ENCODE measurements around the gene SP2. TPM values are rescaled to one million over a fixed set of nuclear protein-coding genes. Genes with fewer than 3 reads are reported as not detected.

The SP2 gene
- total RNA-seq, 1 experiment from 2014 or later = 1.9 TPM

DNA sequence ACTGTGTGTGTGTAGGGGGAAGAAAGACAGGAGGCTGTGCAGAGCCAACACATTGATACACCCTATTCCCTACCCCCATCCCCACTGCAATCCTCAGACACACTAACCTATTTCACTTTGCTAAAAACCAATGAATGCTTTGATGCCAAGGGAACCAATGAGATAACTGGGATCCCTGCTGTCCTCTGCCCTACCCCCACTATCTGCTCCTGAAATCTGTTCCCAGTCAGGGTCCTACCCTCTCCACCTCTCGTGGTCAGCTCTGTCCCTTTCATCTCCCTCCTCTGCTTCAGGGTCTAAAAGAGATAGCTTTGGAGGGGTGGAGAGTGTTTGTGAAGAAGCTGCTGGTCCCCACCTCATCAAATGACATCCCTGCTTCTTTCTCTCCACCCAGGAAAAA lies 26.0 kb upstream of the SP2 start:
- DNase-seq (ENCODE audit: low spot score) = no peak

DNA sequence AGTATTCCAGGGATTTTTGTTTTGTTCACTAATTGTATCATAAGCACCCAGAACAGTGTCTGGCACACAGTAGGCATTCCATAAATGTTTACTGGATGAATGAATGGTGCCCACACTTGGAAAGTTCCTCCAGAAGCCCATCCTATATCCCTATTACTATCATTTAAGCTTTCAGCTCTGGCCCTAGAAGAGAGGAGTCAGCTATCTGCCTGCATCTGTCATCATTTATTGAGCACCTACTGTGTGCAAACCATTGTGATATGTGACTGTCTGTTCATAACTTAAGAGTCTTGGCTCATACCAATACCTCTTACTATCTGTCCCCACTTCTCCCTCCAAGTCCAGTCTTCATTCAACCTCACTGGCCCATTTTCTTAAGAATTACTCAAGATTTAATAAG lies 25.0 kb upstream of the SP2 start:
- no peak for DNase-seq (ENCODE audit: low spot score)

DNA sequence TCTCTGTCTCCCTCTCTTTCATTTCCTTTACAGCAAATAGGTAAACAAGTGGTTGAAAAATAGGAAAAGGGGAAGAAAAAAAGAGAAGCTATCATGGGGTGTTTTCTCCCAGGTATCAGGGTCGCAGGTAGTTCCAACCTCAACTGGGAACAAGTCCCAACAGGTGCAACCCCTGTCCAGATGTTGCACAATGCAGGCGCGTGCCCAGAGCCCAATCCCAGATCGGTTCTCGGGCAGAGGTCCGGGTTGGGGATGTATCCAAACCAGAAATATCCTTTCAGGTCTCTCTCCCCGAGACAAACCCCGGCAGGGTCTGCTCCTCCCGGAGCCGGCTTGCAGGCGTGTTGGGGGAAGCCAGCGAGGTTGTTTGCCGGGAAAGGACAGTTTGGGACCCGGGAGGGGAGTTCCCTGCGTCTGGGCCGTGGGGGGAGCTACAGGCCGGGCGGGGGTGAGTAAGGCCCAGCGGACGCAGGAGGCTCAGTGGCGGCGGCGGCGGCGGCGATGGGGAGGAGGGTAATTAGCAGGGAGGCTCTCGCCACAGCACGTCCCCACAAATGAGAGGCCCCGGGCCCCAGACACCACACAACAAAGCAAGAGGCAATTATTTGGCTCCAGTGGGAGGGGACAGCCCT lies 23.9 kb upstream of the SP2 start:
- DNase-seq (ENCODE audit: low spot score) = no peak

DNA sequence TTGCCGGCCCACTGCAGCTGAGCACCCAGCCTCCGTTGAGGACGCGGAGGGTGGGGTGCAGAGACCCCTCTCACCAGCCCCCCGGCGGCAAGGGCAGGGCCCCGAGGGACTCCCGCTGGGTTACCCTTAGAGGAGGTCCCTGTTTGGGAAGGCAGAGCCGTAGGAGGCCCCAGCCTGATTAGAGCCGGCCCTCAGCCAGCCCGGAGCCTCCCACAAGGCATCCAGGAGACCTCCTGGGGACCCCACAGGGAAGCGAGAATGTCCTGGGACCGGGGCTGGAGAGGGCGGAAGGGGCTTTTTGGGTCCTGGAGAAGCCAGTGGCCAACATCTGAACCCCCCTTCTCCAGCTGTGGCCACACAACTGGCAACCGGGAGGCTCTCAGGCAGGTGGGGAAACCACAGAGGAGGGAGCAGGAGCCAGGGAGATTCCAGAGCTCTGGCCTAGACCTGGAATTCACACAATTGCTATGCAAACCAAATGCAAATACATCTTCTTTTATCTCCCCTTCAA lies 23.3 kb upstream of the SP2 start:
- no peak for DNase-seq (ENCODE audit: low spot score)

DNA sequence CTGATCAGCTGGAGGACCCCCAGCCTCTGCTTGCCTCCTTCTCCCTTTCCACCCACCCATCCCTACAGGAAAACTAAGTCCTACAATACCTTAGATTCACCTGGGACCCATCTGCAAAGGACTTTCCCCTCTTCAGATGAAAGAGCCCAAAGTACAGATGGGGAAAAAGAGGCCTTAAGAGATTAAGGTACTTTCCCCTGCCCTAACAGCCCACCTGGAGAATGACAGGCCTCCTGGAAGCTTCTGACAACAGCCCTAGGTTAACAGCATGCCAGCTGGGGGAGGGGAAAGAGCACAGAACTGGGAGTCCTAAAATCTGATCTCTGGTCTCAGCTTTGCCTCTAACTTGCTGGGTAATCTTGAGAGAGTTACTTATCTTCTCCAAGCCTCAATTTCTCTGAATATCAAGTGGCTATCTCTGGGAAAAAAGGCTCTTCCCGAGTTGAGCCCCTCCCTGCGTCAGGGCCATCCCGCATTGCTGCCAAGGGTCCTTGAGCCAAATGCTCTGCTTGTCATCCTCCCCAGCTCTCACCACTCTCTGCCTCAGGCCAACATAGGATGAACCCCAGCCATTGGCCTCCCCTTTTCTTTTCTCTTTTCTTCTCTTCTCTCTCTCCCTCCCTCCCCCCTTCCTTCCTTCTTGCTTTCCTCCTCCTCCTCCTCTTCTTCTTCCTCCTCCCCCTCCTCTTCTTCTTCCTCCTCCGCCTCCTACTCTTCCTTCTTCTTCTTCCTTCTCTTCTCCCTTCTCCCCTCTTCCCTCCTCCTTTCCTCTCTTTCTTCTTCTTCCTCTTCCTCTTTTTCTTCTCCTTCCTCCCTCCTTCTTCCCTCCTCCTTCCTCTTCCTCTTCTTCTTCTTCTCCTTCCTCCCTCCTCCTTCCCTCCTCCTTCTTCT lies 22.6 kb upstream of the SP2 start:
- no peak for DNase-seq (ENCODE audit: low spot score)

DNA sequence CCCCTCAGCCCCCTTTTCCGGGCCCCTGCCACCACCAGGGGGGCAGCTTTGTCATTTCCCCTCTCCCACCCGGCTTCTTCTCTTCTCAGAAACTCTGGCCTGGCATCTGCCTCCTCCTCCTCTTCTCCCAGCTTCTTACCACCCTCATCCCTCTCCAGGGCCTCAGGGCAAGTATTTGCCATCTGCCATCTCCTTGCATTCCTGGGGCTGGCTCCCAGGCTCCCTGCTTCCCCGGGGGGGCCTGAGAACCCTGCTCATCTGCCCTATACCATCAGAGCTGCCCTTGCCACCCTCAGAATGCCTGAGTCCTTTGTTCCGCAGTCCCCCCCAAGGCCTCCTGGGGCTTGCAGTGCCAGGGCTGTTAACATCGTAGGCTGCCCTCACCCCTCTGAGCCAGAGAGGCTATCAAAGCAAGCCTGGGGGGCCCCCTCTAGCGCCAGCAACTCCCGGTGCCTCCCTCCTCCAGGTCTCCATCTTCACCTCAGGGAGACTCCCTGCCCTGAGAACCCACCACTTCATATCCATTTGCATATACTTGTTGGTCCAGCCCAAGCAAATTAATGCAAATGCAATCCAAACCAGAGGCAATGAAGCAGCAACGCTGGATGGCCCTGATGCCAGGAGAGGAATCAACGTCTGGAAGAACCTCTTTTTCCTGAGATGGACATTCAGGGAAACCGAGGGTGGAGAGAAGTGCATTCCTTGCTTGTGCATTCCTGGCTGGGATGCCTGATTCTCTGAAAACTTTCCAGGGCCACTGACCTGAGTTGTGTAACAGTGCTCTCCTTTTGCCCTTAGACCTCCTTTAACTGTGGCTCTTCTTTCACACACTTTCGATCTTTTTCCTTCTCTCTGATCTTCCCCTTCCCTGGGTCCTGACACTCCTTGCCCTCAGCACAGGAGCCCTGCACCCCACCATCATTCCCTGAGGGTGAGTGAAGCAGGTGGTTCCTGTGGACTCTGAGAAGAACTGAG lies 20.7 kb upstream of the SP2 start:
- DNase-seq (ENCODE audit: low spot score) = no peak

DNA sequence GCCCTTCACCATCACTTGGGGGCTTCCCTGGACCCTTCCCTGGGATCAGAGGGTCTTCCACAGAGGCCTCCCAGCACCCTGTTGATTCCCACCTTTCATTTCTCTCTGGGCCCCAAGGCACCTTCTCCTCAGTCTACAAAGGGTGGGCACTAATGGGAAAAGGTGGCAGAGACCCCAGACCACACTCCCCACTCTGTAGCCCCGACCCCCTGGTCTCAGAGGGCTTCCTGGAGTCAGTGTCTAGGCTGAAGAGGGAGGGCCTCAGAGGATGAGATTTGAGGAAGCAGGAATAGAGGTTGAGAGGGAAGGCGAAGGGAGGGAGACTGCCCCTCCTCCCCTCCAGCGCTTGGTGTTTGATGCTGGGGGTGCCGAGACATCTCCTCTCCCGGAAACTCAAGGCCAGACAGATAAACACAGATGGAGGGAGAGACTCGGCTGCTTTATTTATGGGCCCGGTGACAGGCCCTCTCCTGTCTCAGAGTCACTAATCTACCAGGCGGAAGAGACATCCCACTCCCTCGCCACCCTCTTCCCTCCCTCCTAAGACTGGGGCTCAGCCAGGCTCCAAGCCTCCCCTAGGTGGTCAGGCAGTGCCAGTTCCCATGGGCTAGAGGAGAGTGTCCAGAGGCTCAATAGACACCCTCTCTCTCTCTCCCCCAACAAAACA lies 18.5 kb upstream of the SP2 start:
- no peak for DNase-seq (ENCODE audit: low spot score)

DNA sequence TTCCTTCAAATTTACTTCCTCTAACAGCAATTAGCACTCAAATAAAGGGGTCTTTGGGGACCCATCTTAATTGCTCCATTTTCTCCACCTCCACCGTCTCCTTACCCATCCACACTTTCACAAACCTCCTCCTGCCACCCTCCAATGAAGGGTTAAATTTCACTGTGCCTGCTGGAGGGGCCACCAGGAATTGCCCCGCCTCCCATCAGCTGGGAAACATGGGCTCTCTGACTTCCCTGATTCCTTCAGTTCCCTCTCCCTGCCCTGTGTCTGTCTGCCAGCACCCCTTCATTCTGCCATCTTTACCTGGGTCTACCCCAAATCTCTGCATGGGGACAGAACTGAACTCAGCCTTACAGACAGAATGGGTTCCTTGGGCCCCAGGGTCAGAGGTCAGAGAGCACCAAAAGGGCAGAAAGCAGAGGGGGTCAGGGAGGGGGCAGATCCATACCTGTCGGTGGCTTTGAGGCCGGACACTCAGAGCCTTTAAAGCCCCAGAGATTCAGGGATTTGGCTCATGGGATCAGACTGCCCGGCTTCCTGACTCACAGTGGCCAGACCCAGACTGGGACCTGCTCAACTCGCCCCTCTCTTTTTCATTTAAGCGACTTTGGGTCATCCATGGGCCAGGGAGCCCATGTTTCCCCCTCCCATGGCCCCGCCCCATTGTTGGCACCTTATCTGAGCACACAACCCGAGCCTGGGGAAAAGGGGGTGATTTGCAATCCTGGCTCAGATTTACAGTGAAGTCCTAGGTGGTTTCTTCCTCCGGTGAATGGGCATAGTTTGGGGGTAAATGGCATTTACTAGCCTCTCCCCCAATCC lies 17.6 kb upstream of the SP2 start:
- DNase-seq (ENCODE audit: low spot score) = no peak

DNA sequence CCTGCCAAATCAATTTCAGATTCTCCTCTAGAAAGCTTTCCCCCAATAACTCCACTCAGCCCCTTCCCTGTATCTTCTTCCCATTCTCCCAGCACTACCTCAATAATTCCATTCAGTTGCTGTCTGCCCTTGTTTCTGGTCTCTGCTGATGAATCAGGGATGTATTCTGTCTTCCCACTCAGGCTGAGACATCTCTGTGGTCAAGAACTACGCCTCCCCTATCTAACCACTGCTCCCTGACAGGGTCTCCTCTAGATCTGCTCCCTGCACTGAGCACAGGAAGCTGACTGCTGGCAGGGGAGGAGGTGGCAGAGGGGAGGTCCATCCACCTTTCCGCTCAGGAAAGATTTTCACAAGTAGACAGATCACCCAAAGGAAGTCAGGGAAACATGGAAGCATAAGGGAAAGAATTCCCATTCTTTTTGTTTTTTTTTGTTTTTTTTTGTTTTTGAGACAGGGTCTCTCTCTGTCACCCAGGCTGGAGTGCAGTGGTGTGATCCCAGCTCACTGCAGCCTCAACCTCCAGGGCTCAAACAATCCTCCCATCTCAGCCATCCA lies 16.9 kb upstream of the SP2 start:
- no peak for DNase-seq (ENCODE audit: low spot score)

DNA sequence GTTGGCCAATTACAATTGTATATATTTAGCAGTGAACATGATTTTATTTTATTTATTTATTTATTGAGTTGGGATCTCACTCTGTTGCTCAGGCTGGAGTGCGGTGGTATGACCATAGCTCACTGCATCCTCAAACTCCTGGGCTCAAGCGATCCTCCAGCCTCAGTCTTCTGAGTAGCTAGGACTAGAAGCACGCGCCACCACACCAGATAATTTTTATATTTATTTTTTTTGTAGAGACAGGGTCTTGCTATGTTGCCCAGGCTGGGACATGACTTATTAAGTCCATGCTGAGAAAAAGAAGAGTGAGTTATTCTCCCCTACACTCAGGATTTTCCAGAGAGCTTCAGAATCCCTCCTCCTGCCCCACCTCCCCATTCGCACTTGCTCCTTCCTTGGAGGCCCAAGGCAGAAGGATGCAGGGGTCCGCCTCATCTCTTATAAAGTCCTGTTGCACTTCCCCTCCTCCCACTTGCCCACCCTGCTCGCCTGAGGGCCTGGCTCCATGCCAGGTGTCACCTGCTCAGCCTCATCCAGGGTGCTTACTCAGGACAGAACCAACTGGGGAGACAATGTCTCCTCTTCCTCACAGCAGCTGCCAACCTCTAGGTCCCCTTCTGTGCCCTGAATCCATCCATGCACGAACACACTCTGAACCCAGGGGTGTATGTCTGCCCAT lies 16.1 kb upstream of the SP2 start:
- DNase-seq (ENCODE audit: low spot score) = no peak

DNA sequence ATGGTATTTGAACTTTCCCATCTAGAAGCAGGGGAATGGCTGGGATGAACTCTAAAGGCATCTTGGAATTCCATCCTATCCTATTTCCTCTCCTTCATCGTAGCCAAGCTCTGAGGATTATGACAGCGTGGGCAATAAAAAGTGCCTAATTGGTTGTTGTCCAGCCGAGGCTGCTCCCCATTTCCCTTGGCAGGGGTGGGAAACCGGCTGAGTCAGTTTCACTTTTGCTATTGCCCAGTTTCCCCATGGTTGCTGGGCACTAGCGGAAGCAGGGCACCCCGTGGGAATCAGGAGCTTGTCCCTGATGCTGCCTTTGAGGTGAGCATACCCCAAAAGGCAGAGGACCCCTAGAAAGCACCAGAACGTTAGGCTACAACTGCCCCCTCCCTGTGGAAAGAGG lies 13.8 kb upstream of the SP2 start:
- peak; percentile 44 for DNase-seq (ENCODE audit: low spot score)

DNA sequence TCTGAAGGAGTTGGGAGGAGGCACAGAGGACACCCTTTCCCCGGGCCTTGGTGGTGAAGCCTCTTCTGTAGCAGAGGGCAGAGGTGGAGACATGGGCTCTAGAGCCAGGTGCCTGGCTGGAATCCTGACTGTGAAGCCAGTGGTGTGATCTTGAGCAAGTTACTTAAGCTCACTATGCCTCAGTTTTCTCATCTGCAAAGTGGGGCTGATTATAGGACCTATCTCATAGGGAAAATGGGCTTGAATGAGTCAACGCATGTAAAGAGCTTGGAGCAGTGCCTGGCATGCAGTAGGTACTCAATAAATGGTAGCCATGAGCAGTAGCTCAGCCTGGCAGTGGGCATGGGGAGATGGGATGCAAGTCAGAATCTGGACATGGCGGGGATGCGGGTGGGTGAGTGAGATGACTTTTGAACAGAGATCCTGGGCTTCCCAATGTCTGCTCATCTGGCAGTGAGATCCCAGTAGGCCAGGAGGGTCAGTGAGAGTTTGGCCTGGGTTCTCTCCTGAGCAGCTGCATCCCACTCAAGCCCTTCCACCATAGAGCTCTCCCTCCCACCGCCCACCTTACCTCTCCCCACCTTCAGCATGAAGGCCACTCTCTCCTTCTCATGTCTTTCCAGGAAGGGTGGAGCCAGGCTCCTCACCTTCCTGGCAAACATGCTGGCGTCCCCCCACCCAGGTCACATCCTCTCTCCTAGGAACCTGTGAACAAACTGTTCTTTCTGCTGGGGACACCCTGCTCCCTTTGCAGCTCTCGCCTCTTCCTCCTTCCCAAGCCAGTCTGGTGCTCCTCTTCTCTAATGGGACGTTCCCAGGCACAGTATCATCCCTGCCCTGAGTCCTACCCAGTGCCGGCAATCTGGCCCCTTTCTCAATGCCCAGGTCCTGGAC lies 13.1 kb upstream of the SP2 start:
- no peak for DNase-seq (ENCODE audit: low spot score)

DNA sequence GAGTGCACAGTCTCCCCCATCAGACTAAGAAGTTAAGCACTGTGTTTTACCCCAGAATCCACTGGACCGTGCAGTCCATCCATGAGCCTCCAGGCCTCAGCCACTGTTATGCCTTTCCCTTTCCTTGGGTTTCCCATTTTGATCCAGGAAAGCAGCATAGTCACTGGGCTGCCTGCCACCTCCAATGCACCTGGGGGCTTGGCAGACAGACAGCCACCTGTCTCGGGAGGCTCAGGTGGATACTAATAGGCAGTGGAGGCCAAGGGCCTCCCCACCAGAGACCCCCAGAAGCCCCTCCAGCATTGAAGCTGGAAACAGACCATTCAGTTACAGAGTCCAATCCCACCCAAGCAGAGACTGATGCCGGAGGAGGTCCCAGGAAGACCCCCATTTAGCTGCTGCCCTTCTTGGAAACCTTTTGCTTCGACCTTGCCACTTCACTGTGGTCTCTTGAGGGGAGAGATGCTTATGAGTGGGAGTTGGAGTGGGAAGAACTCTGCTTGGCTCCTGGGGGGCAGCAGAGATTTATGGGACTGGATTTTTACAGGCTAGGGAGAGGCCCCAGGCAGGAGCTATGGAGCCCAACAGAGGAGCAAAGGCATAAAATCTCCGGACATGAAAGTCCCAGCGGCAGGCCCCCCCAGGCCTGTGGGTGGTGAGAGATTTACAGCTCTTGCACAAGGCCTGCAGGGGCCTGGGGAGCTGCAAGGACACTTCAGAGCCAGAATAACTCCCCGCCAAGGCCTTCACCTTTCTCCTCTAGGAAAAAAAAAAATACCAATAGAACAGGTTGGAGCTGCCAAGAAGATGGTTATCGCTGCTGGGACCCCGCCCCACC lies 12.2 kb upstream of the SP2 start:
- DNase-seq (ENCODE audit: low spot score) = no peak

DNA sequence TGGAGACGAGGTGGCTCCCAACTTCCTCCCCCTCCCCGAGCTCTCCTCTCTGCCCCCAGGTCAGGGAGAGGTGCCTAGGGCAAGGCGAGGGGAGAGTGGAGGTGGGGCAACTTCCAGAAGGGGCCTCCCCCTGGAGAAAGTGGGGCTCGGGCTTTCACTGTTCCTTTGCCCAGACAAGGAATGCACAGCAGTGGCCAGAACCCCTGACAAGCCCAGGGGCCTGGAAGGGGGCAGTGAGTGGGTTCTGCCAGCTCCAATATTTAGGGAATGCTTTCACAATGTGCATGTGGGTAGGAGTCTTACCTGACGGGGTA lies 11.7 kb upstream of the SP2 start:
- DNase-seq (ENCODE audit: low spot score) = no peak

DNA sequence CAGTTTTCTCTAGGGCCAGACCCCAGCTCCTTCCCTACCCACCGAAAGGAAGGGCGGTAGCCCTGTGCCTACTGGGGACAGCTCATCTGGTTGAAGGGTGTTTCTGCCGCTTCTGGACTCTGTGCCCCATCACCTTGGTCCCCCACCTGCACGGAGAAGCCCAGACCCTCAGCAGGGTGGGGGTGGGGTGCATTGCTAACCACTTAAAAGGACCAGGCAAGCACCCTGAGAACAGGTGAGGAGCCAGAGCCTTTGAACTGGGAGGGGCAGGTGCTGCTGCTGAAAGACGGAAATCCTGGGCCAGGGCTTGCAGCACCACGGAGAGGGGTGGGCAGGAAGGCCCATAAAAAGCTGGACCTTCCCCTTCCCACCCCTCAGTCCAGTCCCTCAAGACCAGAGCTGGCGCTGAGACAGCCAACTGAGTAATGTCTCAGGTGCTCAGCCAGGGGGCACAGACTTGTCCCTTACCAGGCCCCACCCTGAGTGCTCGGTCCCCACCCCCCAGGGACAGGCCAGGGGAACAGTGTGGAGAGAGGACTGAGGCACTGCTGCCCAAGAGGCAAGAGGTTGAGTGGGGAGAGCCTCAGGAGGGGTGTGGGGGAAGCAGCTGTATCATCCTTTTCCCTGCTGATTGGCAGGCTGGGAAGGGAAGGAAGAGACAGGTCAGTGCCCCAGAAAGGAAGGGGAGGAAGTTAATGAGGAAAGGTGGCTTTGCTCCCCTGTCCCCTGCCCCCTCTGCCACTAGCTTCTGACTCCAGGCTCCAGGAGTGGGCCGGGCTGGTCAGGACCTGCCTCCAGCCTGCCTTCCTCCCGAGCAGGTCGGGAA lies 10.9 kb upstream of the SP2 start:
- no peak for DNase-seq (ENCODE audit: low spot score)

DNA sequence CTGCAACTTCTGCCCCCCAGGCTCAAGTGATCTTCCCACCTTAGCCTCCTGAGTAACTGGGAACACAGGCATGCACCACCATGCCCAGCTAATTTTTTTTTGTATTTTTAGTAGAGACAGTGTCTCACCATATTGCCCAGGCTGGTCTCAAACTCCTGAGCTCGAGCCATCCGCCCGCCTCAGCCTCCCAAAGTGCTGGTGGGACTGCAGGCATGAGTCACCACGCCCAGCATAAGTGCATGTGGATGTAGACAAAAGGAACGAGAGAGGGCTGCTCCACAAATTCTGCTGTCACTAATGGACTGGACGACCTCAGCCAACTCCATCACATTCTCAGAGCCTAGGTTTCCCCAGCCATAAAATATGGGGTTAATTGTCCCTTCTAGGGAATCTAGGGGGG lies 7.7 kb upstream of the SP2 start:
- DNase-seq (ENCODE audit: low spot score) = no peak
